Measurements from ENCODE around the gene P2RY13.

DNA sequence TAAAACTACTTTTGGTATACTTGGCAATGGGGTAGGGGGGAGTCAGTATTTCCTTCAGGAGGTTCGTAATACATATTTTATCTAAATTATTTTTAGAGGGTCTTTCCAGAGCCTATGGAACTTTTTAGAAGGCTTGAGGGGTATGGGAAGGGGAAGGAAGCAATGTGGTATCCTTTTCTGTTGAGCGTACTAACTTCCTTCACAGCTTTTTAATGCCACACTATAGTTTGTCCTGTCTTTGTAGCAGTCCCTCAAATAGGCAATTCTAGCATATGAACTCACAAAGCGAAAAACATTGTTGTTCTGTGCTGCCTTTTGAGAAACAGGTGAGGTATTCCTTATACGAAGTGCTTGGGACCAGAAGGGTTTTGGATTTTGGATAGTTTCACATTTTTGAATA lies 22.3 kb upstream of the P2RY13 start:
- TF ChIP-seq, protein P1, sequence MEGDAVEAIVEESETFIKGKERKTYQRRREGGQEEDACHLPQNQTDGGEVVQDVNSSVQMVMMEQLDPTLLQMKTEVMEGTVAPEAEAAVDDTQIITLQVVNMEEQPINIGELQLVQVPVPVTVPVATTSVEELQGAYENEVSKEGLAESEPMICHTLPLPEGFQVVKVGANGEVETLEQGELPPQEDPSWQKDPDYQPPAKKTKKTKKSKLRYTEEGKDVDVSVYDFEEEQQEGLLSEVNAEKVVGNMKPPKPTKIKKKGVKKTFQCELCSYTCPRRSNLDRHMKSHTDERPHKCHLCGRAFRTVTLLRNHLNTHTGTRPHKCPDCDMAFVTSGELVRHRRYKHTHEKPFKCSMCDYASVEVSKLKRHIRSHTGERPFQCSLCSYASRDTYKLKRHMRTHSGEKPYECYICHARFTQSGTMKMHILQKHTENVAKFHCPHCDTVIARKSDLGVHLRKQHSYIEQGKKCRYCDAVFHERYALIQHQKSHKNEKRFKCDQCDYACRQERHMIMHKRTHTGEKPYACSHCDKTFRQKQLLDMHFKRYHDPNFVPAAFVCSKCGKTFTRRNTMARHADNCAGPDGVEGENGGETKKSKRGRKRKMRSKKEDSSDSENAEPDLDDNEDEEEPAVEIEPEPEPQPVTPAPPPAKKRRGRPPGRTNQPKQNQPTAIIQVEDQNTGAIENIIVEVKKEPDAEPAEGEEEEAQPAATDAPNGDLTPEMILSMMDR (IDR thresholded peaks at IDR 0.05), result no peak
- TF ChIP-seq ZFX (IDR thresholded peaks at IDR 0.05; ENCODE audit: borderline replicate concordance), result no peak
